Epithelial cell of alveolus of lung (primary cell): ENCODE measurements around the gene TIMM8A. TPM values are rescaled to one million over a fixed set of nuclear protein-coding genes. Genes with fewer than 3 reads are reported as not detected.

Experiments used
- total RNA-seq: library from RNA; depleted of rRNA; stranded (reverse); fragments of >200 nt; gene quantifications from 2 replicates; pipeline ENCODE4 v1.2.1, GENCODE V29; 2015

TIMM8A gene, protein sequence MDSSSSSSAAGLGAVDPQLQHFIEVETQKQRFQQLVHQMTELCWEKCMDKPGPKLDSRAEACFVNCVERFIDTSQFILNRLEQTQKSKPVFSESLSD
- total RNA-seq = 3.2 and 7.0 TPM in 2 replicates

DNA sequence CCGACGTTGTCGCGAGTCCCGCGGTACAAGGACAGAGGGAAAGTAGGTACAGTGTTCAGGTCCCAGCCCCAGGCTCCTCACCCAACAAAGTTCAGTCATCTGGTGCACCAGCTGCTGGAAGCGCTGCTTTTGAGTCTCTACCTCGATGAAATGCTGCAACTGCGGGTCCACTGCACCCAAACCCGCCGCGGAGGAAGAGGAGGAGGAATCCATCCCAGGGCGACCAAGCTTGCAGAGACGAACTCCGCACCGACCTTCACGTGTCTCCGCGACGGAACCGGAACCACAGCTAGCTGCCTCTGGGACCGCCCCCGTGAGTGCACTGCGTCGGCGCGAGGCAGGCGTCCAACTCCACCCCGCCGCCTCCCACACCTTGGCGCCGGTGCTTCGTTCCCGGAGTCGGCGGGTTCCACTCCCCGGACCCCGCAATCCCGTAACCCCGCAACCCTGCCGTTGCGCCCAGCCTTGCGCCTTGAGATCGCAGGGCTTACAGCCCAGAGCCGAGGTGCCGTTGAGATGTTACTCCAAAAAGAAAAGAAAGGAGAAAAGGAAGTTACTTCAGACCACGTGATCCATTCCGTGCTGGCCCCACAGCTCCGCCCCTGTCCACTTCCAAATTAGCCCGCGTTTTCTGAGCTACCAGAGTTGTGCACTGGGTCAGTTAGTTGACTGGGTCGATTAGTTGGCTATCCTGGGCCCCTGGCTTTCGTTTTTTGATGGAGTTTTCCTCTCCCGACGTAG lies at the start of gene TIMM8A:
TSS of gene TIMM8A (minus strand) at position 291 of the 741 bp plus-strand sequence. CDS start at position 213, 78 bp downstream.

GRCh38 chrX:101390664-101391525 lies 42.4 kb upstream of the TIMM8A start, which contains the start of gene RPL36A:
Gene RPL36A, plus strand, starts transcription at chrX:101391011. Its CDS starts 33 bp downstream, at chrX:101391044.

GRCh38 chrX:101385795-101386541 lies 37.4 kb upstream of the TIMM8A start, which contains the start of gene BTK:
Gene BTK, minus strand, starts transcription at chrX:101386191. Its CDS starts 10,907 bp downstream, at chrX:101375284.

Other genes starting within 250 kb of the TIMM8A start
- 0.80 and 1.3 TPM in 2 replicates for gene DRP2, start 129.0 kb downstream of the TIMM8A start, total RNA-seq
- 0.16 and 1.0 TPM in 2 replicates for gene TAF7L, start 57.4 kb downstream of the TIMM8A start, total RNA-seq
- not detected in 2 replicates for gene BTK, start 37.4 kb upstream of the TIMM8A start, total RNA-seq
- gene RPL36A, start 42.3 kb upstream of the TIMM8A start, total RNA-seq = 453 and 4,357 TPM in 2 replicates
- 22.1 and 30.4 TPM in 2 replicates for gene GLA, start 59.2 kb upstream of the TIMM8A start, total RNA-seq
- 42.1 and 58.7 TPM in 2 replicates for gene HNRNPH2, start 59.5 kb upstream of the TIMM8A start, total RNA-seq
- gene ARMCX4, start 136.7 kb upstream of the TIMM8A start, total RNA-seq = 3.1 and 4.4 TPM in 2 replicates
- gene ARMCX1, start 201.8 kb upstream of the TIMM8A start, total RNA-seq = 19.3 and 25.5 TPM in 2 replicates